K562 (cell line): ENCODE data around the gene HEXIM2. TPM values are rescaled to one million over a fixed set of nuclear protein-coding genes. Genes with fewer than 3 reads are reported as not detected.
A peak's percentile ranks its signal among the peaks of the same experiment; 100 is the strongest.

Experiments
- ATAC-seq: fragments of 200-7000 bp; cut with Tn5 transposase; 3 replicates; pipeline ENCODE4 v1.9.1; 2020; ENCODE audit warnings: moderate library complexity
- BruUV-seq: library from RNA; stranded (reverse); fragments of 400-500 nt; replicated peaks from 2 replicates; lab custom pipeline; 2021; lab: Mats Ljungman, UMichigan
- CTCF ChIA-PET: fragments of 300-600 bp; formaldehyde crosslinking; extraction: SDS; loops from one replicate; lab custom pipeline; 2021; ENCODE audit warnings: low intra/inter-chr PET ratio; lab: Yijun Ruan, JAX
- POLR2A ChIA-PET: fragments of 300-600, 350-650 bp; sonication (Branson Sonifier 250); formaldehyde crosslinking; extraction: SDS; loops from one replicate; lab custom pipeline; 2021; ENCODE audit warnings: antibody characterized with exemption, inconsistent platforms; lab: Yijun Ruan, JAX
- DNase-seq, 4 experiments: peaks; one replicate each; pipeline versions ENCODE4 v3.0.0 to v3.0.0-alpha.2; 2011 to 2018; ENCODE audit warnings: low spot score in 3 of 4, mixed read lengths in 3 of 4; ENCODE audit errors: extremely low read depth in 1 of 4
- FAIRE-seq: peaks from 2 replicates; lab custom pipeline; 2011; peaks lifted over from hg19 to GRCh38; lab: Jason Lieb, UNC
- H2AFZ ChIP-seq: 2 replicates; pipeline ENCODE4 v1.6.0; 2011; ENCODE audit warnings: low read depth, low read length, control low read depth, inconsistent platforms
- H3K27ac ChIP-seq: fragments of 200-600 bp; 3 replicates; pipeline ENCODE4 v1.8.0; 2011; ENCODE audit warnings: low read depth, mild to moderate bottlenecking, control low read depth, inconsistent platforms, low read length, moderate library complexity, mixed read lengths; ENCODE audit errors: extremely low read depth
- H3K27me3 ChIP-seq, 2 experiments: fragments of 300-600 bp in 1 of 2; 2 replicates in 1 of 2; 3 replicates in 1 of 2; pipeline versions ENCODE4 v1.6.0 to v1.8.0; 2011; ENCODE audit warnings: inconsistent platforms in 2 of 2, low read length in 2 of 2, mild to moderate bottlenecking in 1 of 2, mixed read lengths in 1 of 2, moderate library complexity in 1 of 2; ENCODE audit not compliant: control insufficient read depth in 2 of 2, insufficient read depth in 2 of 2
- H3K36me3 ChIP-seq: fragments of 300-600 bp; 3 replicates; pipeline ENCODE4 v1.8.0; 2011; ENCODE audit warnings: mild to moderate bottlenecking, low read length, inconsistent platforms; ENCODE audit not compliant: control insufficient read depth, insufficient read depth
- H3K4me1 ChIP-seq, 2 experiments: fragments of 200-600 bp in 1 of 2; replicated peaks in 1 of 2; 2 replicates in 1 of 2; 3 replicates in 1 of 2; pipeline versions ENCODE4 v1.5.1 to v1.8.0; 2011; ENCODE audit warnings: inconsistent platforms in 2 of 2, low read length in 2 of 2, mild to moderate bottlenecking in 1 of 2, mixed read lengths in 1 of 2, moderate library complexity in 1 of 2; ENCODE audit not compliant: control insufficient read depth in 2 of 2, insufficient read depth in 2 of 2
- H3K4me2 ChIP-seq: 2 replicates; pipeline ENCODE4 v1.6.1; 2011; ENCODE audit warnings: low read length, control low read depth, inconsistent platforms, mixed read lengths; ENCODE audit not compliant: insufficient read depth
- H3K4me3 ChIP-seq: fragments of 200-600 bp; sonication (generic), shearing (Covaris generic); 2 replicates; pipeline ENCODE4 v1.5.1; 2016; ENCODE audit warnings: control low read depth, inconsistent platforms
- H3K79me2 ChIP-seq: fragments of 200-600 bp; 3 replicates; pipeline ENCODE4 v1.8.0; 2011; ENCODE audit warnings: low read length, inconsistent platforms; ENCODE audit not compliant: control insufficient read depth, insufficient read depth
- H3K9ac ChIP-seq, 2 experiments: 2 replicates each; pipeline versions ENCODE4 v1.6.0 to v1.6.1; 2011; ENCODE audit warnings: low read depth in 2 of 2, low read length in 2 of 2, control low read depth in 1 of 2, inconsistent platforms in 1 of 2, mild to moderate bottlenecking in 1 of 2, mixed read lengths in 1 of 2; ENCODE audit not compliant: insufficient read depth in 1 of 2
- H3K9me1 ChIP-seq: one replicate; pipeline ENCODE4 v1.6.0; 2011; ENCODE audit warnings: inconsistent platforms, mild to moderate bottlenecking, low read length, moderate library complexity; ENCODE audit not compliant: control insufficient read depth, insufficient read depth
- H3K9me3 ChIP-seq: replicated peaks from 2 replicates; pipeline ENCODE4 v1.5.1; 2011; ENCODE audit warnings: low read depth, low read length, inconsistent platforms; ENCODE audit not compliant: control insufficient read depth, insufficient read depth
- H4K20me1 ChIP-seq: replicated peaks from 2 replicates; pipeline ENCODE4 v1.6.1; 2011; ENCODE audit warnings: low read length, inconsistent platforms, mixed read lengths; ENCODE audit not compliant: control insufficient read depth, insufficient read depth
- ADNP ChIP-seq: fragments of 200-800 bp; sonication (Bioruptor generic); IDR thresholded peaks from 2 replicates; pipeline ENCODE4 v1.6.1; 2016; ENCODE audit warnings: missing genetic modification characterization, missing compliant biosample characterization
- CEBPB ChIP-seq: fragments of 450-650 bp; IDR thresholded peaks from 2 replicates; pipeline ENCODE4 v1.6.1; 2016; ENCODE audit warnings: missing genetic modification characterization, missing compliant biosample characterization
- CEBPZ ChIP-seq: fragments of 150-350 bp; IDR thresholded peaks from 2 replicates; pipeline ENCODE4 v1.6.1; 2014; ENCODE audit warnings: low read depth, mild to moderate bottlenecking, low read length, borderline replicate concordance
- DMBX1 ChIP-seq: fragments of 250-450 bp; sonication (Bioruptor Pico); IDR thresholded peaks from 2 replicates; pipeline ENCODE4 v1.8.0; 2022; ENCODE audit warnings: inconsistent platforms, mild to moderate bottlenecking, moderate library complexity, borderline replicate concordance
- E2F3 ChIP-seq: fragments of 250-450 bp; sonication (Bioruptor Pico); IDR thresholded peaks from 2 replicates; pipeline ENCODE4 v1.4.0; 2020; ENCODE audit warnings: mild to moderate bottlenecking
- PBX2 ChIP-seq, 2 experiments: IDR thresholded peaks in 1 of 2; conservative IDR thresholded peaks in 1 of 2; 2 replicates each; pipeline ENCODE4 v1.6.1; 2016; ENCODE audit warnings: low read depth in 2 of 2, mild to moderate bottlenecking in 1 of 2, missing compliant biosample characterization in 1 of 2, missing genetic modification characterization in 1 of 2, moderate library complexity in 1 of 2
- ZBTB33 ChIP-seq: sonication (generic); formaldehyde crosslinking; IDR thresholded peaks from 2 replicates; pipeline ENCODE4 v1.8.1; 2023; ENCODE audit warnings: mild to moderate bottlenecking, missing genetic modification reagents
- ZNF778 ChIP-seq: fragments of 450-650 bp; formaldehyde crosslinking; IDR thresholded peaks from 2 replicates; pipeline ENCODE4 v1.4.0; 2020; ENCODE audit warnings: mild to moderate bottlenecking, moderate library complexity
- WGBS: fragments of 100-300 bp; shearing (Covaris generic); methylation state at CpG from one replicate; pipeline ENCODE4 v1.1.6; 2016; ENCODE audit warnings: low coverage, mixed read lengths; ENCODE audit not compliant: insufficient coverage; ENCODE audit errors: missing lambda C conversion rate; 5-methylcytosine and 5-hydroxymethylcytosine counted together
- in situ Hi-C: fragments of 300-500 bp; cut with MboI; formaldehyde crosslinking; loops from 4 replicates; pipeline ENCODE4 v1.15.0; 2018; ENCODE audit warnings: inconsistent platforms, mixed read lengths
- intact Hi-C: fragments of 100-400 bp; cut with micrococcal nuclease; formaldehyde crosslinking; loops from 2 replicates; pipeline ENCODE4 v1.14.2; 2022
- polyA plus RNA-seq, 8 experiments: library from polyadenylated mRNA; depleted of rRNA in 4 of 8; stranded (reverse) in 5 of 8; unstranded in 3 of 8; fragments of >200 nt; fragmentation: Nextera tagmentation in 2 of 8; fragmentation: Illumina TruSeq in 1 of 8; extraction: Ambion mirVana in 2 of 8; extraction: Trizol in 1 of 8; gene quantifications; 2 replicates each; pipeline versions ENCODE4 v1.2.1 to v1.2.3, GENCODE V29; 2011 to 2014; ENCODE audit warnings: inconsistent platforms in 1 of 8, missing spikeins in 1 of 8
- total RNA-seq, 7 experiments: library from RNA; depleted of rRNA in 6 of 7; stranded (reverse); fragments of >200 nt in 6 of 7; fragmentation: Illumina TruSeq in 2 of 7; extraction: Trizol in 2 of 7; gene quantifications; 2 replicates each; pipeline versions ENCODE4 v1.2.1 to v1.2.3, GENCODE V29; 2011 to 2021; ENCODE audit warnings: low replicate concordance in 1 of 7

HEXIM2 gene
- total and polyA plus RNA-seq, 9 of the 15 experiments (the other 6 are each of a cell fraction or from before 2014, with no cell fraction given): 0.69 to 3.4 (median 1.1) TPM; not detected in 2

- H3K4me2 ChIP-seq: no peak overlapping the region
- H3K9me1 ChIP-seq: no peaks in the 10 kb centered on the region
- 26% methylated on average over 9 of the region's 9 CpGs for WGBS
- ATAC-seq (no peak), FAIRE-seq (no peak), DNase-seq (peak in 1 of 4 experiments; percentile 47)
- no peaks in the 10 kb centered on the region for H4K20me1 ChIP-seq
- H3K27ac ChIP-seq: no peak overlapping the region
- H2AFZ ChIP-seq: peak overlapping the region; percentile 42; the same call in 1 of the 2 replicates
- no peaks in the 10 kb centered on the region for H3K36me3 ChIP-seq
- peaks cover 12 to 13% of the 10 kb centered on the region in 2 experiments for H3K4me1 ChIP-seq
- no TSS peak for BruUV-seq
- H3K9me3 ChIP-seq: no peaks in the 10 kb centered on the region
- intact Hi-C loops (no loop called here), in situ Hi-C loops (no loop called here)
- H3K79me2 ChIP-seq: no peaks in the 10 kb centered on the region
- ChIA-PET POLR2A (interaction anchor here (0.6 to 6.7 kb wide), 3 partner anchors 39 to 77 kb away, joined by 3 to 137 read pairs (median 3); partner anchors contain the start of genes HEXIM1 and HEXIM2), CTCF (interaction anchor here (7.5 kb wide), 1 partner anchor 67 kb away, joined by 165 read pairs; the partner anchor contains the start of genes ACBD4 and PLCD3)
- H3K9ac ChIP-seq: no peak overlapping the region
- H3K27me3 ChIP-seq: no peaks in the 10 kb centered on the region
- no peak overlapping the region for H3K4me3 ChIP-seq
- TF ChIP-seq E2F3 (CRISPR knock-in tag): no peak
- no peak for TF ChIP-seq DMBX1 (CRISPR knock-in tag)
- TF ChIP-seq PBX2 (CRISPR knock-in tag; IDR thresholded peaks at IDR 0.05; ENCODE audit: low read depth): no peak
- TF ChIP-seq PBX2 (tag; conservative IDR thresholded peaks at IDR 0.05; ENCODE audit: low read depth): 0 out of 2 replicates have a peak, but pooled peaks have one; percentile 25
- TF ChIP-seq ADNP (tag): no peak
- TF ChIP-seq ZBTB33: peak; percentile 86
- no peak for TF ChIP-seq CEBPZ
- TF ChIP-seq ZNF778 (CRISPR knock-in tag): no peak
- TF ChIP-seq CEBPB (tag): 0 out of 2 replicates have a peak, but pooled peaks have one; percentile 8
These were observed 39.0 kb downstream of the HEXIM2 start for GRCh38 chr17:45200701-45201100.
